Measurements from ENCODE around the gene UBE3A. TPM values are rescaled to one million over a fixed set of nuclear protein-coding genes. Genes with fewer than 3 reads are reported as not detected.

Gene UBE3A
- polyA plus RNA-seq, 3 donors from 2014 or later = 79.3 to 133 (median 84.1) TPM

GRCh38 chr15:25332306-25332705 lies 106.5 kb downstream of the UBE3A start:
- no peak for DNase-seq
- H3K27ac Mint-ChIP-seq = no peak overlapping the region
- H3K9me3 Mint-ChIP-seq = no peaks in the 10 kb centered on the region
- H3K4me3 Mint-ChIP-seq = no peak overlapping the region
- H3K4me1 Mint-ChIP-seq = no peaks in the 10 kb centered on the region
- H3K27me3 Mint-ChIP-seq (ENCODE audit: low read depth in 3 of 3) = peaks cover 0 to 3% (median 0%) of the 10 kb centered on the region in 3 donors
- peaks cover 16 to 41% (median 35%) of the 10 kb centered on the region in 3 donors for H3K36me3 Mint-ChIP-seq

- H3K4me3 Mint-ChIP-seq = no peak overlapping the region
- peaks cover 16 to 37% (median 37%) of the 10 kb centered on the region in 3 donors for H3K36me3 Mint-ChIP-seq
- H3K27ac Mint-ChIP-seq = no peak overlapping the region
These were observed 107.0 kb downstream of the UBE3A start for GRCh38 chr15:25331860-25332259.

GRCh38 chr15:25331404-25331803 lies 107.4 kb downstream of the UBE3A start:
- DNase-seq = no peak
- peaks cover 0 to 3% (median 0%) of the 10 kb centered on the region in 3 donors for H3K27me3 Mint-ChIP-seq (ENCODE audit: low read depth in 3 of 3)
- no peak overlapping the region for H3K4me3 Mint-ChIP-seq
- H3K9me3 Mint-ChIP-seq = no peaks in the 10 kb centered on the region
- H3K36me3 Mint-ChIP-seq = peaks cover 15 to 39% (median 37%) of the 10 kb centered on the region in 3 donors
- no peak overlapping the region for H3K27ac Mint-ChIP-seq
- H3K4me1 Mint-ChIP-seq = no peaks in the 10 kb centered on the region

More at GRCh38 chr15:25331860-25332259, 107.0 kb downstream of the UBE3A start:
- no peaks in the 10 kb centered on the region for H3K9me3 Mint-ChIP-seq
- no peak for DNase-seq
- peaks cover 0 to 3% (median 0%) of the 10 kb centered on the region in 3 donors for H3K27me3 Mint-ChIP-seq (ENCODE audit: low read depth in 3 of 3)
- H3K4me1 Mint-ChIP-seq = no peaks in the 10 kb centered on the region

- DNase-seq = no peak
- Mint-ChIP-seq H3K4me3 (no peak overlapping the region), H3K27me3 (ENCODE audit: low read depth in 3 of 3) (peaks cover 0 to 3% (median 0%) of the 10 kb centered on the region in 3 donors), H3K9me3 (no peaks in the 10 kb centered on the region), H3K4me1 (no peaks in the 10 kb centered on the region), H3K36me3 (peaks cover 4 to 38% (median 28%) of the 10 kb centered on the region in 3 donors), H3K27ac (no peak overlapping the region)
These were observed 109.1 kb downstream of the UBE3A start for GRCh38 chr15:25329696-25330095.

GRCh38 chr15:25327686-25328085 lies 111.1 kb downstream of the UBE3A start:
- Mint-ChIP-seq H3K27me3 (ENCODE audit: low read depth in 3 of 3) (peaks cover 0 to 3% (median 0%) of the 10 kb centered on the region in 3 donors), H3K27ac (no peak overlapping the region), H3K36me3 (peaks cover 11 to 53% (median 32%) of the 10 kb centered on the region in 3 donors), H3K4me3 (no peak overlapping the region), H3K4me1 (no peaks in the 10 kb centered on the region), H3K9me3 (peaks cover 0 to 6% (median 0%) of the 10 kb centered on the region in 6 donors)
- DNase-seq = no peak

- Mint-ChIP-seq H3K9me3 (peaks cover 11 to 23% (median 12%) of the 10 kb centered on the region in 6 donors), H3K36me3 (peaks cover 11 to 51% (median 30%) of the 10 kb centered on the region in 3 donors), H3K4me1 (no peaks in the 10 kb centered on the region), H3K27ac (no peak overlapping the region), H3K27me3 (ENCODE audit: low read depth in 3 of 3) (peaks cover 0 to 3% (median 0%) of the 10 kb centered on the region in 3 donors), H3K4me3 (no peak overlapping the region)
- DNase-seq = no peak
These were observed 113.6 kb downstream of the UBE3A start for GRCh38 chr15:25325187-25325586.

- H3K36me3 Mint-ChIP-seq = peaks cover 17 to 50% (median 30%) of the 10 kb centered on the region in 3 donors
These were observed 115.4 kb downstream of the UBE3A start for GRCh38 chr15:25323420-25323819.

GRCh38 chr15:25287823-25288222 lies 151.0 kb downstream of the UBE3A start:
- H3K27ac Mint-ChIP-seq = no peak overlapping the region
- no peak for DNase-seq
- peaks cover 10 to 63% (median 22%) of the 10 kb centered on the region in 6 donors for H3K9me3 Mint-ChIP-seq
- H3K4me1 Mint-ChIP-seq = no peaks in the 10 kb centered on the region
- peaks cover 0 to 9% (median 4%) of the 10 kb centered on the region in 3 donors for H3K36me3 Mint-ChIP-seq
- H3K4me3 Mint-ChIP-seq = no peak overlapping the region
- peaks cover 0 to 3% (median 0%) of the 10 kb centered on the region in 3 donors for H3K27me3 Mint-ChIP-seq (ENCODE audit: low read depth in 3 of 3)

More at GRCh38 chr15:25323420-25323819, 115.4 kb downstream of the UBE3A start:
- H3K4me1 Mint-ChIP-seq = no peaks in the 10 kb centered on the region
- peaks cover 19 to 41% (median 29%) of the 10 kb centered on the region in 6 donors for H3K9me3 Mint-ChIP-seq
- no peak for DNase-seq
- peaks cover 0 to 5% (median 3%) of the 10 kb centered on the region in 3 donors for H3K27me3 Mint-ChIP-seq (ENCODE audit: low read depth in 3 of 3)
- H3K4me3 Mint-ChIP-seq = no peak overlapping the region
- no peak overlapping the region for H3K27ac Mint-ChIP-seq

Data from immature natural killer cell (primary cell).